ENCODE measurements around the gene APP.
"Not testable (repeated sequence)": the region's sequence is repeated elsewhere in the genome, so short reads cannot be mapped to it uniquely, and the experiment has no call there.

APP gene

GRCh38 chr21:26164311-26164710, 6.3 kb downstream of the APP start:
- DNase-seq (ENCODE audit: low spot score), result no peak

- DNase-seq (ENCODE audit: low spot score), result no peak
Measured at GRCh38 chr21:26162081-26162480, 8.5 kb downstream of the APP start.

GRCh38 chr21:26159869-26160268, 10.7 kb downstream of the APP start:
- DNase-seq (ENCODE audit: low spot score), result no peak

- no peak for DNase-seq (ENCODE audit: low spot score)
Measured at GRCh38 chr21:26157801-26158200, 12.8 kb downstream of the APP start.

GRCh38 chr21:26154753-26155152, 15.8 kb downstream of the APP start:
- DNase-seq (ENCODE audit: low spot score), result no peak

- DNase-seq (ENCODE audit: low spot score), result no peak
Measured at GRCh38 chr21:26153758-26154157, 16.8 kb downstream of the APP start.

- DNase-seq (ENCODE audit: low spot score), result no peak
Measured at GRCh38 chr21:26148840-26149354, 21.7 kb downstream of the APP start.

- no peak for DNase-seq (ENCODE audit: low spot score)
Measured at GRCh38 chr21:26148071-26148839, 22.3 kb downstream of the APP start.

GRCh38 chr21:26147535-26147934, 23.0 kb downstream of the APP start:
- no peak for DNase-seq (ENCODE audit: low spot score)

GRCh38 chr21:26146681-26147080, 23.9 kb downstream of the APP start:
- DNase-seq (ENCODE audit: low spot score), result no peak

GRCh38 chr21:26144031-26144430, 26.5 kb downstream of the APP start:
- DNase-seq (ENCODE audit: low spot score), result no peak

GRCh38 chr21:26142363-26142762, 28.2 kb downstream of the APP start:
- no peak for DNase-seq (ENCODE audit: low spot score)

GRCh38 chr21:26140926-26141325, 29.6 kb downstream of the APP start:
- DNase-seq (ENCODE audit: low spot score), result no peak

- DNase-seq (ENCODE audit: low spot score), result no peak
Measured at GRCh38 chr21:26140164-26140579, 30.4 kb downstream of the APP start.

- DNase-seq (ENCODE audit: low spot score), result no peak
Measured at GRCh38 chr21:26138615-26139257, 31.8 kb downstream of the APP start.

- no peak for DNase-seq (ENCODE audit: low spot score)
Measured at GRCh38 chr21:26137379-26138060, 33.0 kb downstream of the APP start.

GRCh38 chr21:26136671-26137070, 33.9 kb downstream of the APP start:
- no peak for DNase-seq (ENCODE audit: low spot score)

GRCh38 chr21:26135520-26135919, 35.0 kb downstream of the APP start:
- no peak for DNase-seq (ENCODE audit: low spot score)

- DNase-seq (ENCODE audit: low spot score), result no peak
Measured at GRCh38 chr21:26131554-26131953, 39.0 kb downstream of the APP start.

- DNase-seq (ENCODE audit: low spot score), result not testable (repeated sequence)
Measured at GRCh38 chr21:26131053-26131452, 39.5 kb downstream of the APP start.

GRCh38 chr21:26130249-26130881, 40.2 kb downstream of the APP start:
- no peak for DNase-seq (ENCODE audit: low spot score)

- DNase-seq (ENCODE audit: low spot score), result no peak
Measured at GRCh38 chr21:26127918-26128317, 42.7 kb downstream of the APP start.

Data from putamen (tissue), 1 donor.